ENCODE measurements around the gene PRODH2.

- TF ChIP-seq CTCF (conservative IDR thresholded peaks at IDR 0.05) (no peak), ZFX (IDR thresholded peaks at IDR 0.05) (no peak)
Measured at GRCh38 chr19:35766571-35767104, 46.0 kb downstream of the PRODH2 start.

All from C4-2B (cell line).